A673 (cell line): Measurements from ENCODE around the gene PHETA1. TPM values are rescaled to one million over a fixed set of nuclear protein-coding genes. Genes with fewer than 3 reads are reported as not detected.

Source experiments
- BruUV-seq: library from RNA; stranded (reverse); fragments of 400-500 nt; replicated peaks from 2 replicates; lab custom pipeline; 2021; lab: Mats Ljungman, UMichigan
- CTCF ChIA-PET: fragments of 300-600 bp; sonication (Branson Sonifier 250); formaldehyde crosslinking; loops from one replicate; lab custom pipeline; 2022; ENCODE audit warnings: antibody characterized with exemption; lab: Charles Lee
- POLR2A ChIA-PET: fragments of 300-600 bp; sonication (Branson Sonifier 250); formaldehyde crosslinking; loops from one replicate; lab custom pipeline; 2022; ENCODE audit warnings: antibody characterized with exemption; ENCODE audit not compliant: low non-redundant PET; lab: Charles Lee
- DNase-seq: peaks from one replicate; pipeline ENCODE4 v3.0.0-alpha.2; 2015; ENCODE audit warnings: low spot score
- H3K27ac ChIP-seq: fragments of 200-600 bp; sonication (generic); 2 replicates; pipeline ENCODE4 v1.5.1; 2016; ENCODE audit warnings: mixed run types, low read depth, mild to moderate bottlenecking, mixed read lengths, antibody characterized with exemption, low read length; ENCODE audit not compliant: poor library complexity, severe bottlenecking
- H3K27me3 ChIP-seq: fragments of 200-600 bp; sonication (generic); replicated peaks from 2 replicates; pipeline ENCODE4 v1.6.1; 2017; ENCODE audit warnings: mixed run types, low read depth, mild to moderate bottlenecking, mixed read lengths, antibody characterized with exemption, low read length; ENCODE audit not compliant: insufficient read depth, poor library complexity
- H3K36me3 ChIP-seq: fragments of 200-600 bp; sonication (generic); 2 replicates; pipeline ENCODE4 v1.6.1; 2016; ENCODE audit warnings: mixed run types, mild to moderate bottlenecking, mixed read lengths, antibody characterized with exemption, low read length; ENCODE audit not compliant: insufficient read depth, poor library complexity, severe bottlenecking
- H3K4me1 ChIP-seq: fragments of 200-600 bp; sonication (generic); 2 replicates; pipeline ENCODE4 v1.6.1; 2017; ENCODE audit warnings: mixed run types, mild to moderate bottlenecking, mixed read lengths, antibody characterized with exemption, low read length; ENCODE audit not compliant: insufficient read depth, poor library complexity, severe bottlenecking
- H3K4me3 ChIP-seq: fragments of 200-600 bp; sonication (generic); 2 replicates; pipeline ENCODE4 v1.5.1; 2016; ENCODE audit warnings: low read depth, mixed run types, mild to moderate bottlenecking, mixed read lengths, low read length; ENCODE audit not compliant: poor library complexity, severe bottlenecking
- H3K9me3 ChIP-seq: fragments of 200-600 bp; sonication (generic); 2 replicates; pipeline ENCODE4 v1.6.1; 2016; ENCODE audit warnings: mixed run types, low read depth, mild to moderate bottlenecking, mixed read lengths, antibody characterized with exemption, low read length; ENCODE audit not compliant: poor library complexity, severe bottlenecking
- EZH2 ChIP-seq: fragments of 200-600 bp; sonication (generic); IDR thresholded peaks from 2 replicates; pipeline ENCODE4 v1.6.1; 2017; ENCODE audit warnings: borderline replicate concordance, low read depth, mild to moderate bottlenecking, mixed read lengths, antibody characterized with exemption, low read length; ENCODE audit not compliant: poor library complexity, severe bottlenecking
- intact Hi-C: fragments of 100-400 bp; cut with micrococcal nuclease; formaldehyde crosslinking; loops from one replicate; pipeline ENCODE4 v1.10.0; 2022; ENCODE audit not compliant: unreplicated experiment
- total RNA-seq: library from RNA; stranded (reverse); gene quantifications from 2 replicates; pipeline ENCODE4 v1.2.3, GENCODE V29; 2021
- TF ChIP-seq, protein P1 (sequence below): fragments of 300-800, 200-600 bp; sonication (generic); conservative IDR thresholded peaks from 2 replicates; pipeline ENCODE4 v1.5.1; 2017; ENCODE audit warnings: low read depth, mild to moderate bottlenecking, antibody characterized with exemption, low read length, moderate library complexity, mixed read lengths

Gene PHETA1
- total RNA-seq, 1 experiment from 2014 or later = 5.7 TPM

DNA sequence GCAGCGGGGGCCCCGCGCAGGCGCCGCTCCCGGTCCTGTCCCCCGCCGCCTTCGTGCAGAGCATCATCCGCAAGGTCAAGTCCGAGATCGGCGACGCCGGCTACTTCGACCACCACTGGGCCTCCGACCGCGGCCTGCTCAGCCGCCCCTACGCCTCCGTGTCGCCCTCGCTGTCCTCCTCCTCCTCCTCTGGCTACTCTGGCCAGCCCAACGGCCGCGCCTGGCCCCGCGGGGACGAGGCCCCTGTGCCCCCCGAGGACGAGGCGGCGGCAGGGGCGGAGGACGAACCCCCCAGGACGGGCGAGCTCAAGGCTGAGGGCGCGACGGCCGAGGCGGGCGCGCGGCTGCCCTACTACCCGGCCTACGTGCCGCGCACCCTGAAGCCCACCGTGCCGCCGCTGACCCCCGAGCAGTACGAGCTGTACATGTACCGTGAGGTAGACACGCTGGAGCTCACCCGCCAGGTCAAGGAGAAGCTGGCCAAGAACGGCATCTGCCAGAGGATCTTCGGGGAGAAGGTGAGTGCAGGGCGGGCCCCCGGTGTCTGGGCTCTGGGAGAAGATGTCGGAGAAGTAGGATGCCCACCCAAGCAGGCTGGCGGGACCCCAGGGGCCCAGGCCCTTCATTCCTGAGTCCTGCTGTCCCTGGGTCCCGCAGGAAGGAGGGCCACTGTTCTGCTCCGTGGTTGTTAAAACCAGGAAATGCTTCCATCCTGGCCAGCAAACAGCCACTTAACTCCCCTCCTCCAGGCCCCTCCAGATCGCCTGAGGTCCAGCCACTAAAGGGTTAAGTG lies 48.4 kb downstream of the PHETA1 start:
- TF ChIP-seq EZH2 = no peak
- TF ChIP-seq, protein P1, sequence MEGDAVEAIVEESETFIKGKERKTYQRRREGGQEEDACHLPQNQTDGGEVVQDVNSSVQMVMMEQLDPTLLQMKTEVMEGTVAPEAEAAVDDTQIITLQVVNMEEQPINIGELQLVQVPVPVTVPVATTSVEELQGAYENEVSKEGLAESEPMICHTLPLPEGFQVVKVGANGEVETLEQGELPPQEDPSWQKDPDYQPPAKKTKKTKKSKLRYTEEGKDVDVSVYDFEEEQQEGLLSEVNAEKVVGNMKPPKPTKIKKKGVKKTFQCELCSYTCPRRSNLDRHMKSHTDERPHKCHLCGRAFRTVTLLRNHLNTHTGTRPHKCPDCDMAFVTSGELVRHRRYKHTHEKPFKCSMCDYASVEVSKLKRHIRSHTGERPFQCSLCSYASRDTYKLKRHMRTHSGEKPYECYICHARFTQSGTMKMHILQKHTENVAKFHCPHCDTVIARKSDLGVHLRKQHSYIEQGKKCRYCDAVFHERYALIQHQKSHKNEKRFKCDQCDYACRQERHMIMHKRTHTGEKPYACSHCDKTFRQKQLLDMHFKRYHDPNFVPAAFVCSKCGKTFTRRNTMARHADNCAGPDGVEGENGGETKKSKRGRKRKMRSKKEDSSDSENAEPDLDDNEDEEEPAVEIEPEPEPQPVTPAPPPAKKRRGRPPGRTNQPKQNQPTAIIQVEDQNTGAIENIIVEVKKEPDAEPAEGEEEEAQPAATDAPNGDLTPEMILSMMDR = no peak
- intact Hi-C loops = no loop called here

DNA sequence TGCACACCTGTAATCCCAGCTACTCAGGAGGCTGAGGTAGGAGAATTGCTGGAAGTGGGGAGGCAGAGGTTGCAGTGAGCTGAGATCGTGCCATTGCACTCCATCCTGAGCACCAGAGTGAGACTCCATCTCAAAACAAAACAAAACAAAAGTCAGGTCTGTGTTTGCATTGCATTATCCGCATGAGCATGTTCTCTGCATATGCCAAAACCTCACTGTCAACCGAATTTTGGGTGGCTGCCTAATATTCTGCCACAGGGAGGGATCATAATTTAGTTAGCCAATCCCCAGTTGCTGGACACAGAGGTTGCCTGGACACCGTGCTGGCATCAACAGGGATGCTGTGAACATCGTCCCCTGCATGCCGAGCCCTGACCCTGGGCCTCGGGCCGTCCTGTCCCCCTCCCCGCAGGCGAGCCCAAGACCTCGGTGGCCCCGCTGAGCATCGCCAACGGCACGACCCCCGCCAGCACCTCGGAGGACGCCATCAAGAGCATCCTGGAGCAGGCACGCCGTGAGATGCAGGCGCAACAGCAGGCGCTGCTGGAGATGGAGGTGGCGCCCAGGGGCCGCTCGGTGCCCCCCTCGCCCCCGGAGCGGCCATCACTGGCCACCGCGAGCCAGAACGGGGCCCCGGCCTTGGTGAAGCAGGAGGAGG lies 49.2 kb downstream of the PHETA1 start:
- no TSS peak for BruUV-seq
- ChIA-PET POLR2A (no interaction called here), CTCF (no interaction called here)
- TF ChIP-seq, protein P1 = no peak
- H3K27ac ChIP-seq = no peak overlapping the region
- no peaks in the 10 kb centered on the region for H3K9me3 ChIP-seq
- no peak for DNase-seq
- intact Hi-C loops = no loop called here
- H3K36me3 ChIP-seq = no peaks in the 10 kb centered on the region
- H3K4me3 ChIP-seq = no peak overlapping the region
- no peaks in the 10 kb centered on the region for H3K27me3 ChIP-seq
- no peaks in the 10 kb centered on the region for H3K4me1 ChIP-seq

More for the DNA sequence above, 48.4 kb downstream of the PHETA1 start:
- H3K27me3 ChIP-seq = no peaks in the 10 kb centered on the region
- ChIA-PET POLR2A (no interaction called here), CTCF (no interaction called here)
- no peak for DNase-seq
- BruUV-seq = no TSS peak
- no peaks in the 10 kb centered on the region for H3K9me3 ChIP-seq
- H3K4me1 ChIP-seq = no peaks in the 10 kb centered on the region
- no peak overlapping the region for H3K4me3 ChIP-seq
- no peak overlapping the region for H3K27ac ChIP-seq
- H3K36me3 ChIP-seq = no peaks in the 10 kb centered on the region

DNA sequence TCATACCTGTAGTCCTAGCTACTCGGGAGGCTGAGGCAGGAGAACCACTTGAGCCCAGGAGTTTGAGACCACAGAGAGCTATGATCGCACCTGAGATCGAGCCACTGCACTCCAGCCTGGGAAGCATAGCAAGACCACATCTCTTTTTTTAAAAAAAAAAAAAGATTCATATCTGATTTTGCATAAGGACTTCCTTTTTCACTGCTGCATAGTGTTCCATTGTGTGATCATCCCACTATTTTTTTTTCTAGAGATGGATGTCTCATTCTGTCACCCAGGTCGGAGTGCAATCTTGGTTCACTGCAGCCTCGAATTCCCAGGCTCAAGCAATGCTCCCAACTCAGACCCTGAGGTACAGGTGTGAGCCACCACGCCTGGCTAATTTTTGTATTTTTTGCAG lies 50.4 kb downstream of the PHETA1 start:
- Histone ChIP-seq H3K9me3 (no peaks in the 10 kb centered on the region), H3K4me3 (no peak overlapping the region), H3K27ac (no peak overlapping the region), H3K4me1 (no peaks in the 10 kb centered on the region), H3K36me3 (no peaks in the 10 kb centered on the region), H3K27me3 (no peaks in the 10 kb centered on the region)
- BruUV-seq = no TSS peak
- POLR2A ChIA-PET = no interaction called here
- no peak for DNase-seq
- intact Hi-C loops = no loop called here
- no peak for TF ChIP-seq EZH2
- TF ChIP-seq, protein P1 = no peak
- CTCF ChIA-PET = no interaction called here
